ENCODE measurements around the gene ZBTB20.

GRCh38 chr3:114758831-114759699 lies 388.0 kb downstream of the ZBTB20 start:
- TF ChIP-seq CTCF (IDR thresholded peaks at IDR 0.05) (no peak), POLR2A (IDR thresholded peaks at IDR 0.05) (no peak)
